NT2/D1 (cell line): Measurements from ENCODE around the gene CLASP1.

Source experiments
- DNase-seq: peaks from one replicate; pipeline ENCODE4 v3.0.0-alpha.2; 2011; ENCODE audit warnings: low read depth, low spot score
- H3K27me3 ChIP-seq: 2 replicates; pipeline ENCODE4 v1.6.0; 2011; ENCODE audit warnings: mild to moderate bottlenecking; ENCODE audit not compliant: insufficient read length, insufficient read depth
- H3K36me3 ChIP-seq: 2 replicates; pipeline ENCODE4 v1.6.1; 2011; ENCODE audit warnings: mild to moderate bottlenecking, low read length, mixed read lengths; ENCODE audit not compliant: insufficient read depth, insufficient read length
- H3K4me1 ChIP-seq: 2 replicates; pipeline ENCODE4 v1.5.1; 2011; ENCODE audit not compliant: insufficient read depth, insufficient read length
- H3K4me3 ChIP-seq: 2 replicates; pipeline ENCODE4 v1.5.1; 2011; ENCODE audit warnings: low read depth; ENCODE audit not compliant: insufficient read length
- H3K9ac ChIP-seq: 2 replicates; pipeline ENCODE4 v1.6.0; 2011; ENCODE audit warnings: low read depth; ENCODE audit not compliant: insufficient read length
- H3K9me3 ChIP-seq: 2 replicates; pipeline ENCODE4 v1.5.1; 2011; ENCODE audit warnings: mild to moderate bottlenecking, low read length; ENCODE audit not compliant: insufficient read depth
- SUZ12 ChIP-seq: IDR thresholded peaks from 2 replicates; pipeline ENCODE4 v1.6.1; 2011; ENCODE audit not compliant: insufficient read length, insufficient read depth; ENCODE audit errors: extremely low read depth
- YY1 ChIP-seq: IDR thresholded peaks from 2 replicates; pipeline ENCODE4 v1.6.1; 2011; ENCODE audit not compliant: insufficient read length, insufficient read depth
- ZNF274 ChIP-seq: IDR thresholded peaks from 2 replicates; pipeline ENCODE4 v1.6.1; 2011; ENCODE audit warnings: mild to moderate bottlenecking, low read depth, low read length

CLASP1 gene

GRCh38 chr2:121436918-121437317 lies 212.3 kb downstream of the CLASP1 start:
- Histone ChIP-seq H3K4me1 (no peaks in the 10 kb centered on the region), H3K9me3 (no peaks in the 10 kb centered on the region), H3K36me3 (peaks cover 22% of the 10 kb centered on the region), H3K9ac (no peak overlapping the region), H3K4me3 (no peak overlapping the region), H3K27me3 (no peaks in the 10 kb centered on the region)
- no peak for TF ChIP-seq YY1
- TF ChIP-seq SUZ12: no peak
- TF ChIP-seq ZNF274: no peak
- no peak for DNase-seq

DNA sequence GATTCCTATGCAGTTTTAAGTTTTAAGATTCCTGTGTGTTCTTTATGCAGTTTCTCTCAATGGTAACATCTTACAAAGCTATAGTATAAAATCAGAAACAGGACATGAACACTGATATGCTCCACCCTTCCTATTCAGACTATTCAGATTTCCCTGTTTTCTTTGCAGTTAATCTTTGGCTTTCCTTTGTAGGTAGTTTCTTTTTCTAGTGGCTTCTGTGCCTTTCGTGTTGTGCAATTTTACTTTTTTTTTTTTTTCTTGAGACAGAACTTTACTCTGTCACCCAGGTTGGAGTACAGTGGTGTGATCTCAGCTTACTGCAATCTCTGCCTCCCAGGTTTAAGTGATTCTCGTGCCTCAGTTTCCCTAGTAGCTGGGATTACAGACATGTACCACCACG lies 213.5 kb downstream of the CLASP1 start:
- no peak for TF ChIP-seq SUZ12
- no peak for TF ChIP-seq YY1
- no peak for TF ChIP-seq ZNF274
- DNase-seq: no peak
- Histone ChIP-seq H3K4me3 (no peak overlapping the region), H3K9me3 (no peaks in the 10 kb centered on the region), H3K36me3 (peaks cover 19% of the 10 kb centered on the region), H3K4me1 (no peaks in the 10 kb centered on the region), H3K9ac (no peak overlapping the region), H3K27me3 (no peaks in the 10 kb centered on the region)

GRCh38 chr2:121431214-121431613 lies 218.0 kb downstream of the CLASP1 start:
- Histone ChIP-seq H3K9ac (no peak overlapping the region), H3K36me3 (peaks cover 23% of the 10 kb centered on the region), H3K27me3 (no peaks in the 10 kb centered on the region), H3K9me3 (no peaks in the 10 kb centered on the region), H3K4me1 (no peaks in the 10 kb centered on the region), H3K4me3 (no peak overlapping the region)
- TF ChIP-seq ZNF274 (no peak), SUZ12 (no peak), YY1 (no peak)
- no peak for DNase-seq

GRCh38 chr2:121429927-121430520 lies 219.2 kb downstream of the CLASP1 start:
- H3K36me3 ChIP-seq: peaks cover 29% of the 10 kb centered on the region
- DNase-seq: no peak
- no peaks in the 10 kb centered on the region for H3K4me1 ChIP-seq
- H3K9me3 ChIP-seq: no peaks in the 10 kb centered on the region
- TF ChIP-seq ZNF274: no peak
- TF ChIP-seq SUZ12: no peak
- no peak for TF ChIP-seq YY1
- H3K27me3 ChIP-seq: no peaks in the 10 kb centered on the region
- H3K9ac ChIP-seq: no peak overlapping the region
- no peak overlapping the region for H3K4me3 ChIP-seq

DNA sequence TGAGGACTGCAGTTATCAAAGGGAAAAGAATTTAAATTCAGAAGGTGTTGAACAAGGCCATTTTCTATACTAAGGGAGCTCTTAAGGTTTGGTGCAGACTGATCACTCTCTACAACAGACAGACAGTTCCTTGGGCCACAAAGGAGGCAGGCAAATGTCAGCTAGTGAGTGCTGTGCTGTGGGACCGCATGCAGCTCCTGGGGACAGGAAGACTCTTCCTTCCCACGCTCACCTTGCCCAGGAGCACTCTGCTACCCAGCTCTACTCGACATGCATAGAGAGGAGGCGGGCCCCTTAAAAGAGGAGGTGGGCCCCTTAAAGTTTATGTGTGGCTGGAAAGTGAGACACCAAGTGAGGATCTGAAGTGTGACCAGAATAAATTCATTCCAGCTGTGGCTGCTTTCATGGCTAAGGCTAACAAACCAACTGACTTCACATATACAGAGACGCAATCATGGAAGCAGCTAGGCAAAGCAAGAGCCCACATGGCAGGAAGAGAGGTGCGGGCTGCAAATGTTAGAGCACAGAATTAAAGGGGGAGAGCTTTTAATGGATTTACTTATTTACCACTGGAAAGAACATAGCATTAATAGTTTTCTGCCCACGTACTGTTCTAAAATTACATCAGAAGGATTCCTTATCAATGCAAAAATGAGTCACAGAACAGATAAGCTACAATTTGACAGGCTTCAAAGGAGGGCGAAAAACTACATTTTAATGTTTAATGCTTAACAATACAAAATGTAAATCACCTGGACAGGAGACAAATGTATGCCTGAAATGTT lies 220.0 kb downstream of the CLASP1 start:
- no peak for DNase-seq
- Histone ChIP-seq H3K9ac (no peak overlapping the region), H3K36me3 (peaks cover 34% of the 10 kb centered on the region), H3K27me3 (no peaks in the 10 kb centered on the region), H3K4me1 (no peaks in the 10 kb centered on the region), H3K9me3 (no peaks in the 10 kb centered on the region), H3K4me3 (no peak overlapping the region)
- TF ChIP-seq SUZ12: no peak
- TF ChIP-seq YY1: no peak
- no peak for TF ChIP-seq ZNF274

DNA sequence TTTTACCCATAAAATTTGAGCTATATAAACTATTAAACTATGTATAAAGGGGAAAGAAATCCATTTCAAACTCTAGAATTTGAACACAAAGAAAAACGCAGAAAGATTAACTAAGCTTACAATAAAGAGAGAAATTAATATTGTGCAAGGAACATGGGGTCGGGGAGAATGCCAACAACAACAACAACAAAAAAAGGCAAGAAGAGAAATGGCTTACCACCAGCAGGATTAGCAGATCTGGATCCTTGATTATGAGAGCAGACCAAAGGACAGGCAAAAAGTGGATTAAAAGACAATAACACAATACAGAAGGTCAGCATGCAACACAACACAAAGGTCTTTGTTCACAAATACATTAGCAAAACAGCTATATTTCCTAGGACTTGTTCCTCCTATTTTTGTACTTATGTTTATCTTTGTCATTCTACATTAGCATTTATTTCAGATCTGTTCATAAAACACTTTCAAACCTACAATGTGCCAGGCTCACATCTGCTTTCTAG lies 222.0 kb downstream of the CLASP1 start:
- no peak for TF ChIP-seq ZNF274
- TF ChIP-seq SUZ12: no peak
- no peak for TF ChIP-seq YY1
- Histone ChIP-seq H3K9me3 (no peaks in the 10 kb centered on the region), H3K4me1 (no peaks in the 10 kb centered on the region), H3K36me3 (peaks cover 34% of the 10 kb centered on the region), H3K4me3 (no peak overlapping the region), H3K9ac (no peak overlapping the region), H3K27me3 (no peaks in the 10 kb centered on the region)
- no peak for DNase-seq

DNA sequence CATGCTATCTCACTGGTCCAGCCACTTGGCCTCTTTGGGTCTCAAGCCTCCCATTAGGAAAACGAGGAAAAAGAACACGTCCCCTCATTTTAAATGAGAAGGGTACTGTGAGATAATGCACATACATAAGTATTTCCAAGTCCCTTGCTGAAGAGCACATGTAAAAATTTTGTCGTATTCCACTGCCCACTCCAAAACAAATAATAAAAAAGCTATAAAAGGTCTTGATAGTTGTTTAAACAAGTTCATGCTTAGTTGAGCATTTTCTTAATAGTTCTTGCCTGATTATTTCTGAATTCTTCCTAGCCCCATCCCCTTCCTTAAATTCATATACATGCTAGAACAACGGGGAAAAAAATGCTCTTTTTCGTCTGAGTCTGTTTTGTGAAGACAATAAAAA lies 228.8 kb downstream of the CLASP1 start:
- H3K4me3 ChIP-seq: no peak overlapping the region
- TF ChIP-seq SUZ12 (no peak), YY1 (no peak), ZNF274 (no peak)
- peaks cover 32% of the 10 kb centered on the region for H3K36me3 ChIP-seq
- no peaks in the 10 kb centered on the region for H3K9me3 ChIP-seq
- H3K4me1 ChIP-seq: no peaks in the 10 kb centered on the region
- DNase-seq: no peak
- H3K27me3 ChIP-seq: no peaks in the 10 kb centered on the region
- H3K9ac ChIP-seq: no peak overlapping the region
